SK-N-SH (cell line): ENCODE measurements around the gene USP32. TPM values are rescaled to one million over a fixed set of nuclear protein-coding genes. Genes with fewer than 3 reads are reported as not detected.

Experiments used
- CTCF ChIA-PET: fragments of 300-600, 350-600 bp; formaldehyde crosslinking; extraction: SDS; loops from one replicate; lab custom pipeline; 2021; lab: Yijun Ruan, JAX
- POLR2A ChIA-PET: fragments of 350-600 bp; sonication (Branson Sonifier 250); formaldehyde crosslinking; extraction: SDS; loops from one replicate; lab custom pipeline; 2020; ENCODE audit warnings: antibody characterized with exemption, inconsistent platforms; lab: Yijun Ruan, JAX
- DNase-seq: peaks from one replicate; pipeline ENCODE4 v3.0.0; 2012
- H2AFZ ChIP-seq: fragments of 200-600 bp; sonication (generic); 2 replicates; pipeline ENCODE4 v1.8.1; 2016; ENCODE audit warnings: antibody characterized with exemption, mild to moderate bottlenecking, low read depth
- H3F3A ChIP-seq: fragments of 200-600 bp; sonication (generic); replicated peaks from 2 replicates; pipeline ENCODE3; 2016; ENCODE audit warnings: antibody characterized with exemption, mild to moderate bottlenecking; ENCODE audit not compliant: insufficient read depth
- H3K27ac ChIP-seq, 2 experiments: fragments of 200-500 bp in 1 of 2; fragments of 200-600 bp in 1 of 2; sonication (Bioruptor generic) in 1 of 2; sonication (generic), shearing (Covaris generic) in 1 of 2; 2 replicates each; pipeline versions ENCODE4 v1.5.1 to v1.6.1; 2014 to 2016; ENCODE audit warnings: low read depth in 2 of 2, inconsistent platforms in 1 of 2, low read length in 1 of 2, mild to moderate bottlenecking in 1 of 2, mixed read lengths in 1 of 2
- H3K27me3 ChIP-seq: fragments of 200-600 bp; sonication (generic), shearing (Covaris generic); 2 replicates; pipeline ENCODE4 v1.6.1; 2016; ENCODE audit warnings: mixed run types; ENCODE audit not compliant: insufficient read depth
- H3K36me3 ChIP-seq, 2 experiments: fragments of 200-500 bp in 1 of 2; fragments of 200-600 bp in 1 of 2; sonication (Bioruptor generic) in 1 of 2; sonication (generic) in 1 of 2; replicated peaks in 1 of 2; 2 replicates each; pipeline versions ENCODE3 to v1.5.1; 2014 to 2016; ENCODE audit warnings: low read length in 1 of 2, mild to moderate bottlenecking in 1 of 2; ENCODE audit not compliant: insufficient read depth in 2 of 2, control insufficient read depth in 1 of 2
- H3K4me1 ChIP-seq, 2 experiments: fragments of 200-500 bp in 1 of 2; fragments of 200-600 bp in 1 of 2; sonication (Bioruptor generic) in 1 of 2; sonication (generic), shearing (Covaris generic) in 1 of 2; 2 replicates each; pipeline versions ENCODE4 v1.5.1 to v1.6.1; 2014 to 2016; ENCODE audit warnings: low read depth in 1 of 2, low read length in 1 of 2, mixed run types in 1 of 2; ENCODE audit not compliant: insufficient read depth in 2 of 2, control insufficient read depth in 1 of 2
- H3K4me2 ChIP-seq: fragments of 200-600 bp; sonication (generic), shearing (Covaris generic); 2 replicates; pipeline ENCODE4 v1.6.1; 2017; ENCODE audit warnings: mixed run types
- H3K4me3 ChIP-seq, 2 experiments: fragments of 200-500 bp in 1 of 2; fragments of 200-600 bp in 1 of 2; sonication (Bioruptor generic) in 1 of 2; sonication (generic), shearing (Covaris generic) in 1 of 2; 2 replicates each; pipeline versions ENCODE4 v1.5.1 to v1.8.1; 2014 to 2016; ENCODE audit warnings: low read depth in 2 of 2, inconsistent platforms in 1 of 2, low read length in 1 of 2, mild to moderate bottlenecking in 1 of 2, mixed read lengths in 1 of 2, moderate library complexity in 1 of 2
- H3K79me2 ChIP-seq: fragments of 200-600 bp; sonication (generic); 2 replicates; pipeline ENCODE4 v1.8.1; 2017; ENCODE audit warnings: mild to moderate bottlenecking; ENCODE audit not compliant: insufficient read depth
- H3K9ac ChIP-seq: fragments of 200-600 bp; sonication (generic); 2 replicates; pipeline ENCODE4 v1.6.1; 2017; ENCODE audit warnings: mixed run types
- H3K9me2 ChIP-seq: fragments of 200-600 bp; sonication (generic); 2 replicates; pipeline ENCODE4 v1.6.1; 2017; ENCODE audit warnings: mixed run types
- H3K9me3 ChIP-seq: fragments of 200-600 bp; sonication (generic); 2 replicates; pipeline ENCODE4 v1.6.1; 2017; ENCODE audit warnings: mixed run types, mild to moderate bottlenecking, moderate library complexity
- H4K20me1 ChIP-seq: fragments of 200-600 bp; sonication (generic); 2 replicates; pipeline ENCODE4 v1.6.1; 2017; ENCODE audit warnings: mild to moderate bottlenecking, mixed run types; ENCODE audit not compliant: insufficient read depth
- EZH2phosphoT487 ChIP-seq: fragments of 200-600 bp; sonication (generic); IDR thresholded peaks from 2 replicates; pipeline ENCODE4 v1.6.1; 2017; ENCODE audit warnings: low read depth, mixed run types, mild to moderate bottlenecking, antibody characterized with exemption, moderate library complexity, borderline replicate concordance
- FOSL2 ChIP-seq: IDR thresholded peaks from 2 replicates; pipeline ENCODE4 v1.4.0; 2012; ENCODE audit warnings: low read depth, mild to moderate bottlenecking, moderate library complexity, borderline replicate concordance
- GABPA ChIP-seq: IDR thresholded peaks from 2 replicates; pipeline ENCODE4 v1.4.0; 2012; ENCODE audit warnings: low read depth, mild to moderate bottlenecking
- GATA2 ChIP-seq: sonication (generic); formaldehyde crosslinking; IDR thresholded peaks from 2 replicates; pipeline ENCODE4 v1.5.0; 2020; ENCODE audit warnings: mild to moderate bottlenecking, missing genetic modification reagents
- IRF3 ChIP-seq: fragments of 150-350 bp; IDR thresholded peaks from 2 replicates; pipeline ENCODE4 v1.6.1; 2016; ENCODE audit warnings: mild to moderate bottlenecking, low read depth, low read length
- JUND ChIP-seq: IDR thresholded peaks from 2 replicates; pipeline ENCODE4 v1.4.0; 2012
- MAX ChIP-seq: IDR thresholded peaks from 2 replicates; pipeline ENCODE4 v1.4.0; 2012; ENCODE audit warnings: low read depth
- MEF2A ChIP-seq: IDR thresholded peaks from 2 replicates; pipeline ENCODE4 v1.4.0; 2012; ENCODE audit warnings: low read depth, borderline replicate concordance
- NRF1 ChIP-seq: IDR thresholded peaks from 2 replicates; pipeline ENCODE4 v1.6.1; 2012; ENCODE audit warnings: low read depth, mild to moderate bottlenecking, low read length
- RXRA ChIP-seq: IDR thresholded peaks from 2 replicates; pipeline ENCODE4 v1.4.0; 2012; ENCODE audit warnings: low read depth, mild to moderate bottlenecking, borderline replicate concordance
- SIN3A ChIP-seq: IDR thresholded peaks from 2 replicates; pipeline ENCODE4 v1.6.1; 2012; ENCODE audit warnings: low read depth, mild to moderate bottlenecking, low read length, moderate library complexity, borderline replicate concordance
- SMC3 ChIP-seq: IDR thresholded peaks from 2 replicates; pipeline ENCODE4 v1.6.1; 2012; ENCODE audit warnings: low read depth, low read length, improper control_type of control experiment
- TAF1 ChIP-seq: IDR thresholded peaks from 2 replicates; pipeline ENCODE4 v1.6.1; 2012; ENCODE audit warnings: low read depth, mild to moderate bottlenecking, low read length, moderate library complexity, borderline replicate concordance
- TEAD4 ChIP-seq: IDR thresholded peaks from 2 replicates; pipeline ENCODE4 v1.4.0; 2012; ENCODE audit warnings: mild to moderate bottlenecking, borderline replicate concordance; ENCODE audit not compliant: insufficient read depth
- YY1 ChIP-seq: IDR thresholded peaks from 2 replicates; pipeline ENCODE4 v1.4.0; 2012; ENCODE audit warnings: low read depth, mild to moderate bottlenecking
- WGBS: methylation state at CpG from one replicate; pipeline ENCODE4 v1.1.6; 2017; ENCODE audit warnings: low lambda C conversion rate; 5-methylcytosine and 5-hydroxymethylcytosine counted together
- polyA plus RNA-seq, 3 experiments: library from polyadenylated mRNA; depleted of rRNA; stranded (reverse); fragments of >200 nt; gene quantifications; 2 replicates each; pipeline ENCODE4 v1.2.3, GENCODE V29; 2012
- TF ChIP-seq, protein P1 (sequence below): fragments of 150-350 bp; IDR thresholded peaks from 2 replicates; pipeline ENCODE4 v1.6.1; 2017; ENCODE audit warnings: antibody characterized with exemption, low read length, low read depth, borderline replicate concordance
- TF ChIP-seq, protein P2 (sequence below): IDR thresholded peaks from 2 replicates; pipeline ENCODE4 v1.6.1; 2012; ENCODE audit warnings: mild to moderate bottlenecking, low read depth, low read length, moderate library complexity

USP32 gene
- polyA plus RNA-seq, 1 of the 3 experiments (the other 2 are of a cell fraction): 25.6 TPM

DNA sequence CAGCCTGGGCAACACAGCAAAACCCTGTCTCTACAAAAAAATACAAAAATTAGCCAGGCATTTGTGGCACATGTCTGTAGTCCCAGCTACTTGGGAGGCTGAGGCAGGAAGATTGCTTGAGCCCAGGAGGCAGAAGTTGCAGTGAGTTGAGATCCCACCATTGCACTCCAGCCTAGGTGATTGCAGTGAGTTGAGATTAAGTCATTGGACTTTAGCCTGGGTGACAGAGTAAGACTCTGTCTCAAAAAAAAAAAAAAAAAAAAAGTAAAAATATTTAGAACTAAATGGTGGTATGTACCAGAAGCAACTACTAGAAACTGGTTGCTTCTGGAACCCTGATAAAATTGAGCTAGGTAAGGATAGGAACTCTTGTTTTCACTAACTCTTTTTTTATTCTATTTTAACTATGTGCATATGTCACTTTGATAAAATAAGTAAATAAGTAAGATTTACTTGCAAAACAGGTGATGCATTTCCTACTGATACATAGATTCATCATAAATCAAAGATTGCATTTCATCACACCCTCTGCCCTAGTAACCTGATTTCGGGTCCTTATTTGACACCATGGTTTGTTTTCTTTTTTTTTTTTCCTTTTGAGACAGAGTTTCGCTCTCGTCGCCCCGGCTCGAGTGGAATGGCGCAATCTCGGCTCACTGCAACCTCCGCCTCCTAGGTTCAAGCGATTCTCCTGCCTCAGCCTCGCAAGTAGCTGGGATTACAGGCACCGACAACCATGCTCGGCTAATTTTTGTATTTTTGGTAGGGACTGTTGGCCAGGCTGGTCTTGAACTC is 66.0 kb downstream of the USP32 start (continued):
- TF ChIP-seq TEAD4 (no peak), SIN3A (no peak), IRF3 (no peak), RXRA (no peak), SMC3 (no peak), FOSL2 (no peak), JUND (no peak), NRF1 (no peak)

DNA sequence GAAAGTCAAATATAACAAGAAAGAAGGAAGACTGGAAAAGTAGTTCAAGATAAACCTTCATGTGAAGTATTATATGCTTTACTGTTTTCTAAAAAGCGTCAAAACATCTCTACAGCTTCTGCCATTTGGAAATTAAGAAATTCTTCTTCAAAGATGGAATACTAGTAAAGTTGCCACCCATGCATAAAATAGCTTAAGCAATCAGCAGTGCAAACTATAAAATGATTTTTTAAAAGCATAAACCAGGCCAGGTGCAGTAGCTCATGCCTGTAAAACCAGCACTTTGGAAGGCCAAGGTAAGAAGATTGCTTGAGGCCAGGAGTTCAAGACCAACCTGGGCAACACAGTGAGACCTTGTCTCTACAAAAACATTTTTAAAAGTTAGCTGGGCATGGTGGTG is 68.2 kb downstream of the USP32 start:
- no peak overlapping the region for H3K27ac ChIP-seq
- CTCF ChIA-PET: interaction anchor here (0.6 to 1.0 kb wide), 2 partner anchors 75 to 97 kb away, joined by 3 read pairs; no protein-coding TSS in a partner anchor
- POLR2A ChIA-PET: no interaction called here

More for the DNA sequence above, 68.2 kb downstream of the USP32 start:
- no peak overlapping the region for H2AFZ ChIP-seq
- H3K27me3 ChIP-seq: no peaks in the 10 kb centered on the region
- H3K9ac ChIP-seq: no peak overlapping the region
- peaks cover 82% of the 10 kb centered on the region for H3K79me2 ChIP-seq
- TF ChIP-seq EZH2phosphoT487: no peak
- TF ChIP-seq TAF1: no peak
- TF ChIP-seq NRF1: no peak
- TF ChIP-seq, protein P1, sequence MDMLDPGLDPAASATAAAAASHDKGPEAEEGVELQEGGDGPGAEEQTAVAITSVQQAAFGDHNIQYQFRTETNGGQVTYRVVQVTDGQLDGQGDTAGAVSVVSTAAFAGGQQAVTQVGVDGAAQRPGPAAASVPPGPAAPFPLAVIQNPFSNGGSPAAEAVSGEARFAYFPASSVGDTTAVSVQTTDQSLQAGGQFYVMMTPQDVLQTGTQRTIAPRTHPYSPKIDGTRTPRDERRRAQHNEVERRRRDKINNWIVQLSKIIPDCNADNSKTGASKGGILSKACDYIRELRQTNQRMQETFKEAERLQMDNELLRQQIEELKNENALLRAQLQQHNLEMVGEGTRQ: no peak
- TF ChIP-seq MEF2A: no peak
- no peak for TF ChIP-seq MAX
- no peak for TF ChIP-seq GABPA
- no peak for TF ChIP-seq YY1
- TF ChIP-seq GATA2 (CRISPR knock-in tag): no peak
- TF ChIP-seq, protein P2, sequence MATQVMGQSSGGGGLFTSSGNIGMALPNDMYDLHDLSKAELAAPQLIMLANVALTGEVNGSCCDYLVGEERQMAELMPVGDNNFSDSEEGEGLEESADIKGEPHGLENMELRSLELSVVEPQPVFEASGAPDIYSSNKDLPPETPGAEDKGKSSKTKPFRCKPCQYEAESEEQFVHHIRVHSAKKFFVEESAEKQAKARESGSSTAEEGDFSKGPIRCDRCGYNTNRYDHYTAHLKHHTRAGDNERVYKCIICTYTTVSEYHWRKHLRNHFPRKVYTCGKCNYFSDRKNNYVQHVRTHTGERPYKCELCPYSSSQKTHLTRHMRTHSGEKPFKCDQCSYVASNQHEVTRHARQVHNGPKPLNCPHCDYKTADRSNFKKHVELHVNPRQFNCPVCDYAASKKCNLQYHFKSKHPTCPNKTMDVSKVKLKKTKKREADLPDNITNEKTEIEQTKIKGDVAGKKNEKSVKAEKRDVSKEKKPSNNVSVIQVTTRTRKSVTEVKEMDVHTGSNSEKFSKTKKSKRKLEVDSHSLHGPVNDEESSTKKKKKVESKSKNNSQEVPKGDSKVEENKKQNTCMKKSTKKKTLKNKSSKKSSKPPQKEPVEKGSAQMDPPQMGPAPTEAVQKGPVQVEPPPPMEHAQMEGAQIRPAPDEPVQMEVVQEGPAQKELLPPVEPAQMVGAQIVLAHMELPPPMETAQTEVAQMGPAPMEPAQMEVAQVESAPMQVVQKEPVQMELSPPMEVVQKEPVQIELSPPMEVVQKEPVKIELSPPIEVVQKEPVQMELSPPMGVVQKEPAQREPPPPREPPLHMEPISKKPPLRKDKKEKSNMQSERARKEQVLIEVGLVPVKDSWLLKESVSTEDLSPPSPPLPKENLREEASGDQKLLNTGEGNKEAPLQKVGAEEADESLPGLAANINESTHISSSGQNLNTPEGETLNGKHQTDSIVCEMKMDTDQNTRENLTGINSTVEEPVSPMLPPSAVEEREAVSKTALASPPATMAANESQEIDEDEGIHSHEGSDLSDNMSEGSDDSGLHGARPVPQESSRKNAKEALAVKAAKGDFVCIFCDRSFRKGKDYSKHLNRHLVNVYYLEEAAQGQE: no peak
- DNase-seq: no peak
- H3K36me3 ChIP-seq: peaks cover 0 to 8% of the 10 kb centered on the region in 2 experiments
- peaks cover 0 to 8% of the 10 kb centered on the region in 2 experiments; a peak in 1 of 4 replicates for H3K4me1 ChIP-seq
- H3K4me2 ChIP-seq: no peak overlapping the region
- H3K4me3 ChIP-seq: no peak overlapping the region
- no peaks in the 10 kb centered on the region for H3K9me2 ChIP-seq
- H3K9me3 ChIP-seq: no peaks in the 10 kb centered on the region
- H4K20me1 ChIP-seq: peaks cover 26% of the 10 kb centered on the region
- H3F3A ChIP-seq: peaks cover 4% of the 10 kb centered on the region
- 95% methylated on average over 1 of the region's 1 CpG for WGBS
